Activated T-cell treated with anti-CD3 and anti-CD28 coated beads, Interleukin-2, amount 50 U/mL, for 72 hours (primary cell): Measurements from ENCODE around the gene AP2M1. TPM values are rescaled to one million over a fixed set of nuclear protein-coding genes. Genes with fewer than 3 reads are reported as not detected.

Experiments used
- ATAC-seq, 2 donors: fragments of 150-1000 bp; cut with Tn5 transposase; replicated peaks in 1 of 2; 2 replicates each; pipeline ENCODE4 v1.10.0; 2021; ENCODE audit warnings: moderate library complexity in 2 of 2, mild to moderate bottlenecking in 1 of 2
- DNase-seq, 2 donors: peaks; one replicate each; pipeline ENCODE4 v3.0.0; 2021 to 2022; ENCODE audit warnings: mixed read lengths in 1 of 2
- H3K27ac Mint-ChIP-seq: one replicate; pipeline ENCODE4 v1.8.0; 2022; ENCODE audit warnings: mild to moderate bottlenecking, moderate library complexity, mixed read lengths
- H3K27me3 Mint-ChIP-seq: one replicate; pipeline ENCODE4 v1.8.0; 2022; ENCODE audit warnings: low read depth, mixed read lengths
- H3K36me3 Mint-ChIP-seq, 2 donors: one replicate each; pipeline ENCODE4 v1.8.0; 2022; ENCODE audit warnings: mixed read lengths in 2 of 2, mild to moderate bottlenecking in 1 of 2; ENCODE audit not compliant: insufficient read depth in 2 of 2
- H3K4me1 Mint-ChIP-seq: one replicate; pipeline ENCODE4 v1.8.0; 2022; ENCODE audit warnings: low read depth, mixed read lengths
- H3K4me3 Mint-ChIP-seq, 2 donors: one replicate each; pipeline ENCODE4 v1.8.0; 2022; ENCODE audit warnings: mild to moderate bottlenecking in 2 of 2, mixed read lengths in 2 of 2, moderate library complexity in 2 of 2
- H3K9me3 Mint-ChIP-seq, 2 donors: one replicate each; pipeline ENCODE4 v1.8.0; 2022; ENCODE audit warnings: mixed read lengths in 2 of 2
- total RNA-seq, 2 donors: library from RNA; stranded (reverse); gene quantifications; one replicate each; pipeline ENCODE4 v1.2.3, GENCODE V29; 2022

Gene AP2M1
- total RNA-seq, 2 donors from 2014 or later = 178 to 194 TPM

DNA sequence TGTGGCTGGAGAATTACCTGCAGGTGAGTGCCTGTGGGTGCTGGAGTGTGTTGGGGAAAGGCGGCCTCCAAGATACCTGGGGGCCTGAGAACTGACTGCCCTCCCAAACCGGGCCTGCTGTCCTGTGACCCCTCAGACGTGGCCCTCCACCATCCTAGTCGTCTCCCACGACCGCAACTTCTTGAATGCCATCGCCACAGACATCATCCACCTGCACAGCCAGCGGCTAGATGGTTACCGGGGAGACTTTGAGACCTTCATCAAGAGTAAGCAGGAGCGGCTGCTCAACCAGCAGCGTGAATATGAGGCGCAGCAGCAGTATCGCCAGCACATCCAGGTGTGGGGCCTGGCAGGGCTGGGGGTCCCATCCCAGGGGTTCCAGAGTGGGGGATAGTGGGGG, 14.8 kb downstream of the AP2M1 start:
- H3K4me3 Mint-ChIP-seq = no peak overlapping the region
- peaks cover 39% of the 10 kb centered on the region for H3K4me1 Mint-ChIP-seq
- no peaks in the 10 kb centered on the region for H3K9me3 Mint-ChIP-seq
- ATAC-seq (no peak), DNase-seq (no peak)
- peaks cover 3 to 16% of the 10 kb centered on the region in 2 donors for H3K36me3 Mint-ChIP-seq
- no peaks in the 10 kb centered on the region for H3K27me3 Mint-ChIP-seq
- no peak overlapping the region for H3K27ac Mint-ChIP-seq

DNA sequence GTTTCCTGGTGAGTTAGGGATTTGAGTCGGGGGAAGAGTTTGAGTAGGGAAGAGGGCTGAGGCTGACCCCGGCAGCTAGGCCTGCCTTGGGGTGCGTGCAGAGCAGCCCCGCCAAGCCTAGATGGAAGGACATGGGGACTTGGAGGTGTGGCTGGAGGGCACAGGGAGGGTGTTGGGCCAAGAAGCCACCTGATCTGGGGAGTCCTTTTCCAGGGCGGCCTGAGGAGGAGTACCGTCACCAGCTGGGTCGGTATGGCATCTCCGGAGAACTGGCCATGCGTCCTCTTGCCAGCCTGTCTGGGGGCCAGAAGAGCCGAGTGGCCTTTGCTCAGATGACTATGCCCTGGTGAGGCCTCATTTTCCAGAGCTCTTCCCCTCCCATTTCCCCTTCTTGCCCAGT, 18.2 kb downstream of the AP2M1 start:
- no peak overlapping the region for H3K4me3 Mint-ChIP-seq
- H3K27ac Mint-ChIP-seq = no peak overlapping the region
- peaks cover 0 to 11% of the 10 kb centered on the region in 2 donors for H3K36me3 Mint-ChIP-seq
- H3K4me1 Mint-ChIP-seq = peaks cover 20% of the 10 kb centered on the region
- no peak for DNase-seq
- no peaks in the 10 kb centered on the region for H3K9me3 Mint-ChIP-seq
- no peak for ATAC-seq
- no peaks in the 10 kb centered on the region for H3K27me3 Mint-ChIP-seq

DNA sequence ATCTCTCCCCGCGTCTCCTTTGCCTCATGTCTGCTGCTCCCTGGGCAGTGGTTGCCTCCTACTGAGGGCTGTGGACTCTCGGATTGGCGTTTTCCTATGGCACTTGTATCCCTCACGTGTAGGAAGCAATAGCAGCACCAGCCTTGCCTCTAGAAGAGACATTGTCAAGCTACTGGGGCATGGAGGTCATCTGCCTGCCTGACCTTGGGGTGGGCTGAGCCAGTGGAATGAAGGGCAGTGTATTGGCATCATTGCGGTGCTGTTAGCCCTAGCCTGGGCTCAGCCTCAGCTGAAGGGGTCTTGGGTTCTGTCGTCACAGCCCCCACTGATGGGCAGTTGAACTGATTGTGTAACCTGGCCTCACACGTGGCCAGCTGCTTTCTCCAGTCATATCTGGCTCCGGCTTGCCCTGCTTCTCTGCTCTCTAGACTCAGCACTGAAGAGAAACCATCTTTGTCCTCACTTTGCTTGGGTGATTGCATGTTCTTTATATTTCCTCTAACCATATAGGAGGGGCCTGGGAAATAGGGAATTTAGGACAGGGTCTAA, 19.4 kb downstream of the AP2M1 start:
- H3K4me3 Mint-ChIP-seq = no peak overlapping the region
- peaks cover 0 to 10% of the 10 kb centered on the region in 2 donors for H3K36me3 Mint-ChIP-seq
- H3K27ac Mint-ChIP-seq = no peak overlapping the region
- H3K9me3 Mint-ChIP-seq = no peaks in the 10 kb centered on the region
- H3K4me1 Mint-ChIP-seq = peaks cover 8% of the 10 kb centered on the region
- ATAC-seq (no peak), DNase-seq (no peak)
- H3K27me3 Mint-ChIP-seq = no peaks in the 10 kb centered on the region

DNA sequence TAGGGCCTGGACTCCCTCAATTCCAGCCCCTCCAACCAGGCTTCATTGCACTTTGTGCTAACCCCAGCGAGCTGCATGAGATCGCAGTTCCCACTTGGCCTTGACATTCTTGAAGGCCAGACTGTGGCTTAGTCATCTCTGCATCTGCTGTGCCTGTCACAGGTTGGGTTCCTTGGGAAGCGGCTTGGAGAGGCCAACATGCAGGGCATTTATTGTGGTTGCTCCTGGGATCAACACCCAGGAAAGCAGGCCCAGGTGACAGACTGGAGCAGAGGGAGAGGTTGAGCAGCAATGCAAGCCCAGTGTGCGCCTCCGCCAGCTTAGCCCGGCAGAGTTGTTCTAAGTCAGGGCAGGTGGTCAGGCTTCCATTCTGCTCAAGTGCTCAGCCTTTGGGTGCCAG, 21.9 kb downstream of the AP2M1 start:
- H3K27me3 Mint-ChIP-seq = no peaks in the 10 kb centered on the region
- no peak overlapping the region for H3K4me3 Mint-ChIP-seq

DNA sequence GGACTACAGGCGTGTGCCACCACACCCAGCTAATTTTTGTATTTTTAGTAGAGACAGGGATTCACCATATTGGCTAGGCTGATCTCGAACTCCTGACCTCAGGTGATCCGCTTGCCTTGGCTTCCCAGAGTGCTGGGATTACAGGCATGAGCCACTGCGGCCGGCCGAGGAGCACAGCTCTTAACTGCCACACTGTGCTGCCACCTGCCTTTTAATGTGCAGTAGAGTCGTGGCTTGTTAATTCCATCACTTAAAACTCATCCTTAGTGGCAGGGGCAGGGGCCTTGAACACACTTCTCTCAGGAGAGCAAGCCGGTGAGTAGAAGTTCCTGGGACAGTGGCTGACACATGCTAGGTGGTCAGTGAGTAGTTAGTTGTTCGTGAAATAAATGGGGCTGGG, 23.9 kb downstream of the AP2M1 start:
- H3K4me1 Mint-ChIP-seq = no peaks in the 10 kb centered on the region
- no peaks in the 10 kb centered on the region for H3K9me3 Mint-ChIP-seq
- no peak for DNase-seq
- H3K4me3 Mint-ChIP-seq = no peak overlapping the region
- H3K36me3 Mint-ChIP-seq = peaks cover 0 to 7% of the 10 kb centered on the region in 2 donors
- no peak for ATAC-seq
- no peaks in the 10 kb centered on the region for H3K27me3 Mint-ChIP-seq
- H3K27ac Mint-ChIP-seq = no peak overlapping the region

More for the DNA sequence above, 21.9 kb downstream of the AP2M1 start:
- DNase-seq (no peak), ATAC-seq (no peak)
- no peaks in the 10 kb centered on the region for H3K4me1 Mint-ChIP-seq
- no peak overlapping the region for H3K27ac Mint-ChIP-seq
- H3K9me3 Mint-ChIP-seq = no peaks in the 10 kb centered on the region
- H3K36me3 Mint-ChIP-seq = peaks cover 0 to 7% of the 10 kb centered on the region in 2 donors

DNA sequence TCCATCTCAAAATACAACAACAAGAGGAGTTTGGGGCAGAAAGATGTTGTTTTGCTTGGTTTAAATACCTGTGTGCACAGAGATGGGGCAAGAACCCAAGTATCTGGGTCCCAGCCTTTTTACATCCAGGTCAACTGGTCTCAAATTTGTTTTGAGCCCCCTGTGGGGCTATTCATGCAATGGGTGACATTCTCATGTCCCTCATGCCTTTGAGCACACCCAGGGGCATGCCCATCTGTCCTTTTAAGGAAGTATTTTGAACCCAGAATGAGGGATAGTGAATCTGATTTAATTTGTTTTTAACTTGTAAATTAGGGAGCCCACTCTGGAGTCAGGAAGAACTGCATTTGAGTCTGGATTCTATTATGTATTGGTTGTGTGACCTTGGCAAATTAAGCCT, 26.2 kb downstream of the AP2M1 start:
- Mint-ChIP-seq H3K36me3 (no peaks in the 10 kb centered on the region), H3K27me3 (no peaks in the 10 kb centered on the region), H3K4me1 (no peaks in the 10 kb centered on the region), H3K4me3 (no peak overlapping the region), H3K27ac (no peak overlapping the region), H3K9me3 (no peaks in the 10 kb centered on the region)
- ATAC-seq (no peak), DNase-seq (no peak)

DNA sequence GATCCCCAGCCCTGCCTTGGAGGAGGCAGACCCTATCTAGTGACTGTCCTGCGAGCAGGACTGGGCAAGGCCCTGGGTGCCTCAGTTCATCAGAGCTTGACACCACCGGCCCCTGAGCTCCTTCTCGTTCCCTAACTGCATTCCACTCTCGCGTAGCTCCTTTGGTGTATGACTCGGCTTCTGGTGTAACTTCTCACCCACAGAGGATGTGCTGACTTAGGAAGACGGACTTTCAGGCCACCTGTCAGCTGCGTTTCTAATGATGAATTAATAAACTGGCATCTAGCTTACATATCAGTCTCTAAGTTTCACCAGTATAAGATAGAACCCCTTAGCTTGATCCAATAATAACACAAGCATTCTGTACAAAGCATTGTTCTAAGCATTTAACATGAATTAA, 28.9 kb downstream of the AP2M1 start:
- Mint-ChIP-seq H3K27me3 (peaks cover 9% of the 10 kb centered on the region), H3K36me3 (no peaks in the 10 kb centered on the region), H3K27ac (no peak overlapping the region), H3K4me1 (no peaks in the 10 kb centered on the region), H3K4me3 (no peak overlapping the region), H3K9me3 (no peaks in the 10 kb centered on the region)
- ATAC-seq = no peak
- no peak for DNase-seq

DNA sequence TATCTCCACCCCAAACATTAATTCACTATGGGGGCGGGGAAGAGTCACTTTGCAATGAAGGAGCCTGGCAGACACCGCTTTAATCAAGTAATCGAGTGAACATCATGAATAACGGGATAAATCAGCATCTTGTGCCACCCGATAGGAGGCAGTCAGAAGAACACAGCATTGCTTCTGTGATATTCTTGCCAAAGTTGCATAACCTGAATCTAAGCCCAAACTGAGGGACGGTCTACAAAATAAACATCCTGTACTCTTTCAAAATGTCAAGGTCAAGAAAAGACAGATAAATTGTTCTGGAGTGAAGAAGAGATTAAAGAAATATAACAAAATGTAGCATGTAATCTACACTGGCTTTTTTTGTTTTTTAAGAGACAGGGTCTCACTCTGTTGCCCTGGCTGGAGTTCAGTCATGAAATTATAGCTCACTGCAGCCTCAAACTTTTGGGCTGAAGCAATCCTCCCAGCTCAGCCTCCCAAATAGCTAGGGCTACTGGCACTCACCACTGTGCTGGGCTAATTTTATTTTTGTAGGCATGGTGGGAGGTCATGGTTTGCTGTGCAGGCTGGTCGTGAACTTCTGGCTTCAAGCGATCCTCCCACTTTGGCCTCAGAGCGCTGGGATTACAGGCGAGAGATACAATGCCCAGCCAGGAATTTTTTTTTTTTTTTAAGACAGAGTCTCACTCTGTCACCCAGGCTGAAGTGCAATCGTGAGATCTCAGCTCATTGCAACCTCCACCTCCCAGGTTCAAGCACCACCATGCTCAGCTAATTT, 34.7 kb downstream of the AP2M1 start:
- Mint-ChIP-seq H3K4me1 (no peaks in the 10 kb centered on the region), H3K27ac (no peak overlapping the region), H3K9me3 (no peaks in the 10 kb centered on the region)

DNA sequence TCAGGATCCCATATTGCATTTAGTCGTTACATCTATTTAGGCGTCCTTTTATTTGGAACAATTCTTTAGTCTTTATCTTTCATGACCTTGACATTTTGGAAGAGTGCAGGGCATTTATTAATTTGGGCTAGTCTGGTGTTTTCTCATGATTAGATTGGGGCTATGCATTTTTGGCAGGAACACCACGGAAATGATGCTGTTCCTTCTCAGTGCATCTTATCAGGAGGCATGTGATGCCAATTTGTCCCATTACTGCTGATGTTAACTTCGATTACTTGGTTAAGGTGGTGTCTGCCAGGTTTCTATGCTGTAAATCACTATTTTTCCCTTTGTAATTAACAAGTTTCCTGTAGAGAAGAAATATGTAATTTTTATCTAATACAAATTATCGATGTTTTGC, 36.6 kb downstream of the AP2M1 start:
- no peak overlapping the region for H3K4me3 Mint-ChIP-seq
- ATAC-seq (no peak), DNase-seq (no peak)
- H3K27me3 Mint-ChIP-seq = peaks cover 22% of the 10 kb centered on the region
- H3K9me3 Mint-ChIP-seq = no peaks in the 10 kb centered on the region
- no peaks in the 10 kb centered on the region for H3K36me3 Mint-ChIP-seq
- no peaks in the 10 kb centered on the region for H3K4me1 Mint-ChIP-seq
- H3K27ac Mint-ChIP-seq = no peak overlapping the region

More for the DNA sequence above, 34.7 kb downstream of the AP2M1 start:
- H3K36me3 Mint-ChIP-seq = no peaks in the 10 kb centered on the region
- peaks cover 15% of the 10 kb centered on the region for H3K27me3 Mint-ChIP-seq
- H3K4me3 Mint-ChIP-seq = no peak overlapping the region
- no peak for DNase-seq
- no peak for ATAC-seq

DNA sequence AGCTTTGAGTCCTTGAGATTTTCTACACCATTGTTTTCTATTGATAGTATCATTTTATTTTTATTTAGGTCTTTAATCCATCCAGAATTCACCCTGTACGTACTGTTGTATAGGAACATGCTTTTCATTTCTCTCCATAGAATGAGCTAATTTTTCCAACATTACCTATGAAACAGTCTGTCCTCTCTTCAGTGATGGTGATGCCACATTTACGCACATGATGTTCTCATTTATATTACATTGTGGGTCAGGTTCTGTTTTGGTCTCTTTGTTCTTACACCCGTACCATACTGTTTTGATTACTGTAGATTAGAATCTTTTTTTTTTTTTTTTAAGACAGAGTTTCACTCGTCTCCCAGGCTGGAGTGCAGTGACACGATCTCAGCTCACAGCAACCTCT, 37.1 kb downstream of the AP2M1 start:
- Mint-ChIP-seq H3K4me1 (no peaks in the 10 kb centered on the region), H3K9me3 (no peaks in the 10 kb centered on the region), H3K4me3 (no peak overlapping the region), H3K27ac (no peak overlapping the region), H3K36me3 (no peaks in the 10 kb centered on the region), H3K27me3 (peaks cover 17% of the 10 kb centered on the region)
- ATAC-seq (no peak), DNase-seq (no peak)

DNA sequence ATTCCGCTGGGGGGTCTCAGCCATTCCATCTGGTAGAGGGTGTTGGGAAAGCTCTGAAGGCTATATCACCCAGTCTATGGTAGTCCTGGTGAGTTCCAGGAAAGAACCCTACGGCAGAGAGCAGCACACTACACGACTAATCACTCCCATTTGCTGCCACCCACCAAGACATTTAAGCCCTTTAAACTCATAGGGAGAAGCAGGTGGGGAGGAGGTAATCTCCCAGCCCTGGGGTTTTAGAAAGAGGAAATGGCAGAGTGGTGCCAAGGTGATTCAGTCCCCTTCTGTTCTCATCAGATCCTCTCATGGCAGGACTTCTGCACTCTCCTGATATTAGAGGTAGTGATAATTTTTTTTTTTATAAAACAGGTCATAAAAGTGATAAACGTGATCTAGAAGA, 44.2 kb downstream of the AP2M1 start:
- Mint-ChIP-seq H3K27me3 (peaks cover 11% of the 10 kb centered on the region), H3K27ac (no peak overlapping the region), H3K9me3 (no peaks in the 10 kb centered on the region), H3K36me3 (no peaks in the 10 kb centered on the region), H3K4me3 (no peak overlapping the region), H3K4me1 (no peaks in the 10 kb centered on the region)
- ATAC-seq = no peak
- no peak for DNase-seq

DNA sequence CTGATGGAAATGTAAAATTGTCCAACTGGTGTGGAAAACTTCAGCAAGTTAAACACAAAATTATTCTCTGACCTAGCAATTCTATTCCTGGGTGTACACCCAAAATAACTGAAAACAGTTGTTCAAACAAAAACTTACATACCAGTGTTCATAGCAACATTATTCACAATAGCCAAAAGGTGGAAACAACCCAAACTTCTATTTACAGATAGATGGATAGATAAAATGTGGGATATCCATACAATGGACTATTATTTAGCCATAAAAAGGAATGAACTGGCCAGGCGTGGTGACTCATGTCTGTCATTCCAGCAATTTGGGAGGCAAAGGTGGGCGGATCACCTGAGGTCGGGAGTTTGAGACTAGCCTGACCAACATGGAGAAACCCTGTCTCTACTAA, 47.9 kb downstream of the AP2M1 start:
- no peaks in the 10 kb centered on the region for H3K9me3 Mint-ChIP-seq
- H3K4me1 Mint-ChIP-seq = no peaks in the 10 kb centered on the region
- no peak overlapping the region for H3K27ac Mint-ChIP-seq
- no peaks in the 10 kb centered on the region for H3K36me3 Mint-ChIP-seq
- ATAC-seq (no peak), DNase-seq (no peak)
- peaks cover 26% of the 10 kb centered on the region for H3K27me3 Mint-ChIP-seq
- no peak overlapping the region for H3K4me3 Mint-ChIP-seq

DNA sequence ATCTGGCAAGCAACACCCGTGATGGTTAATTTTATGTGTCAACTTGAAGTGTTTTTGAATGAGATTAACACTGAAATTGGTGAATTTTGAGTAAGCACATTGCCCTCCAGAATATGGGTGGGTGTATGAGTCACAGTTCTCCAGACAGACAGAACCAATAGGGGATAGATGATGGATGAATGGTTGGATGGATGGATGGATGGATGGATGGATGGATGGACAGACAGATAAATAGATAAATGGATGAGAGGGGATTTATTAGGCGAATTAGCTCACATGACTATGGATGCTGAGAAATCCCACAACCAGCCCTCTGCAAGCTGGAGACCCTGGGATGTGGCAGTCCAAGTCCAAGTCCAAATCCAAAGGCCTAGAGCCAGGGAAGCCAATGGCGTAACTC, 49.3 kb downstream of the AP2M1 start:
- Mint-ChIP-seq H3K4me1 (peaks cover 4% of the 10 kb centered on the region), H3K36me3 (no peaks in the 10 kb centered on the region), H3K27me3 (peaks cover 41% of the 10 kb centered on the region), H3K4me3 (no peak overlapping the region), H3K27ac (no peak overlapping the region), H3K9me3 (no peaks in the 10 kb centered on the region)
- DNase-seq = no peak
- no peak for ATAC-seq

DNA sequence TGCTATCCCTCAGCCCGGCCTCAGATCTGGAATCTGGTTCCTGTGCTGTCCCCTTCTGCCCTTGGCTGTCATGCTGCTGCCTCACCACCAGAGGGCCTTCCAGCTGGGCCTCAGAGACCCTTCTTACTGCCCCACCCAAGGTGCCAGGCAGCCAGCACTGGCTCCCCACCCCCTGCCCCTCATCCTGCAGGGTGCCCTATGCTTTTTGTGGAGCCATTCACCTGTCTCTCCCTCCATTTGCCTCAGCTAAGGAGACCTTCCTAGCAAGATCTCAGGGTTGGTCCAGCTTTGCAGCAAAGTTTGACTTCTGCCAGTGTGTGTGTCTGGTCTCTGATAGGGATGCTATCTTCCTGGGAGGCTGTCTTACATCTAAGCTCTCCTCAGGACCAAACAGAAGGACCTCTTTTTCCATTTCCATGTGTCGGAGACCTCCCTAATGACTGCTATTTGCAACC, 52.9 kb downstream of the AP2M1 start:
- Mint-ChIP-seq H3K36me3 (no peaks in the 10 kb centered on the region), H3K27ac (no peak overlapping the region), H3K4me1 (peaks cover 5% of the 10 kb centered on the region), H3K9me3 (no peaks in the 10 kb centered on the region), H3K27me3 (peaks cover 59% of the 10 kb centered on the region), H3K4me3 (no peak overlapping the region)
- DNase-seq = peak; percentile 63 to 66
- peak; percentile 37 to 55 for ATAC-seq
